ENCODE results near the gene CCR2.
"Not testable (repeated sequence)": the region's sequence is repeated elsewhere in the genome, so short reads cannot be mapped to it uniquely, and the experiment has no call there.

The CCR2 gene

GRCh38 chr3:46400846-46401245 lies 46.9 kb downstream of the CCR2 start:
- DNase-seq (ENCODE audit: low read depth in 2 of 2, low spot score in 1 of 2), result no peak

- no peak for DNase-seq (ENCODE audit: low read depth in 2 of 2, low spot score in 1 of 2)
These were observed 47.7 kb downstream of the CCR2 start for GRCh38 chr3:46401579-46401978.

- not testable (repeated sequence) for DNase-seq (ENCODE audit: low read depth in 2 of 2, low spot score in 1 of 2)
These were observed 49.0 kb downstream of the CCR2 start for GRCh38 chr3:46402902-46403301.

- DNase-seq (ENCODE audit: low read depth in 2 of 2, low spot score in 1 of 2), result no peak
These were observed 51.5 kb downstream of the CCR2 start for GRCh38 chr3:46405301-46406019.

GRCh38 chr3:46406443-46406787 lies 52.5 kb downstream of the CCR2 start:
- no peak for DNase-seq (ENCODE audit: low read depth in 2 of 2, low spot score in 1 of 2)

GRCh38 chr3:46406788-46407611 lies 53.1 kb downstream of the CCR2 start, which contains the start of the genes CCR5AS and CCRL2:
Gene CCR5AS, minus strand, starts transcription at chr3:46407066.
Gene CCRL2, plus strand, starts transcription at chr3:46407259. Its CDS starts 821 bp downstream, at chr3:46408080.
- DNase-seq (ENCODE audit: low read depth in 2 of 2, low spot score in 1 of 2), result peak in 1 of 2 donors; percentile 11

- no peak for DNase-seq (ENCODE audit: low read depth in 2 of 2, low spot score in 1 of 2)
These were observed 54.1 kb downstream of the CCR2 start for GRCh38 chr3:46407970-46408369.

- DNase-seq (ENCODE audit: low read depth in 2 of 2, low spot score in 1 of 2), result no peak
These were observed 54.9 kb downstream of the CCR2 start for GRCh38 chr3:46408853-46409252.

- no peak for DNase-seq (ENCODE audit: low read depth in 2 of 2, low spot score in 1 of 2)
These were observed 56.0 kb downstream of the CCR2 start for GRCh38 chr3:46409739-46410489.
